Measurements from ENCODE around the gene LAMA5.

Gene LAMA5

DNA sequence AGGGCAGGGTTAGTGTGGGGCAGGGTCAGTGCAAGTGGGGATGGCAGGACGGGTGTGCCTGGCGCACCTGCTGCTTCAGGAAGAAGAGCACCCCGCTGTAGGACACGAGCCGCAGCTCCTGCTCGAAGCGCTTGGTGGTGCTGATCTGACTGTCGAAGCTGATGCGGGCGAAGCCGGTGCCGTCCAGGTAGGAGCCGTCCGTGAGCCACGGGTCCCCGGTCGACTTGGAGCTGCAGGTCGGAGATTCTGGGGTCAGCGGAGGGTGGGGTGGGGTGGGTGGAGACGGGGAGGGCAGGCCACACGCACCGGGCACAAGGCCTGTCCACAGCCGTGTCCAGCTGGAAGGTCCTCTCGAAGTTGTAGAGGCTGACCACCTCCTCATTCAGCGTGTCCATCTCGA lies 54.1 kb downstream of the LAMA5 start:
- no peak for DNase-seq

DNA sequence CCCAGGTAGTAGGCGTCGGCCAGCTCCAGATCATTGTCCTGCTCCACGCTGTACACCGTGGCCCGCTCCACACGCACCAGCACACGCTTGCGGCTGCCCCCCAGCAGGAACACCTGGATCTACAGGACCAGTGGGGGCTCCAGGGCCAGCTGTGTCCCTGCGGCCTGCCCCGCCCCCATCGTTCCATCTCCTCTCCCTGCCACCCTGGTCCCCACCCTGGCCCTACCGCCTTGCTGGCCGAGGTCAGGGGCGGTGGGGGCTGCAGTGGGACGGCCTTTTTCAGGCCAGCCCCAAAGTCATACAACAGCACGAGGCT lies 54.5 kb downstream of the LAMA5 start:
- no peak for DNase-seq

DNA sequence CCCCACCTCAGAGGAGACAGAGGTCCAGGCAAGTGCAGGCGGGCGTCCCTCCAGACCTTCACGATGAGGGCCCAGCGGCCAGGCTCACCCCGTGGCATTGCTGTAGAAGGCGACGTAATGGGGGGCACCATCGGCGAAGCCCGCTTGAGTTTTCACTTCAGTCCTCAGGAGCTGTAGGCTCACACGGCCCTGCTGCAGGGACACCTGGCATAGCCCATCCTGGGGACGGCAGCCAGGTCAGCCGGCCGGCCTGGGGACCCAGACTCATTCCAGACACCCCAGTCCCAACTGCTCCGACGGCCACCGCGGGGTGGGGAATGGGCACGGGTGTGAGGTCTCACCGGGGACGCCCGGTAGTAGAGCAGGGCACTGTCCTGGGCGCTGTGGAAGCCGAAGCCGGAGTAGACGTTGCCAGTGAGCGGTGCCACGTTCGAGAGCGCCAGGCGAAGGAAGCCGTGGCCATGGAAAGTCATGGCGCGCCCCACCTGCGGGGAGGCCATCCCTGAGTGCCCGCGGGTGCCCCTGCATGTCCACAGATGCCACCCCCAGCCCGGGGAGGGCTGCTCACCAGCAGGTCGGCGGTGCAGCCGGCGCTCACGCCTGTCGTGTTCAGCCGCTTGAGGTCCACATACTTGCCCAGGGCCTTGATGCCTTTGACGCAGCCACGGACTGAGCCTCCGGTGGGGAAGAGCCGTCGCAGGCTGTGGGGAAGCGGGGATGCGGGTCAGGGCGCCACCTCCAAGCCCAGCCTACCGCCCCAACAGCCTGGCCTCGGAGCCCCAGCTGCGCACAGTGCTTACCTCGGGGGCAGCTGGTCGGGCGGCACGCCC lies 55.1 kb downstream of the LAMA5 start:
- DNase-seq = no peak

GRCh38 chr20:62311150-62311549 lies 56.0 kb downstream of the LAMA5 start:
- DNase-seq = no peak

DNA sequence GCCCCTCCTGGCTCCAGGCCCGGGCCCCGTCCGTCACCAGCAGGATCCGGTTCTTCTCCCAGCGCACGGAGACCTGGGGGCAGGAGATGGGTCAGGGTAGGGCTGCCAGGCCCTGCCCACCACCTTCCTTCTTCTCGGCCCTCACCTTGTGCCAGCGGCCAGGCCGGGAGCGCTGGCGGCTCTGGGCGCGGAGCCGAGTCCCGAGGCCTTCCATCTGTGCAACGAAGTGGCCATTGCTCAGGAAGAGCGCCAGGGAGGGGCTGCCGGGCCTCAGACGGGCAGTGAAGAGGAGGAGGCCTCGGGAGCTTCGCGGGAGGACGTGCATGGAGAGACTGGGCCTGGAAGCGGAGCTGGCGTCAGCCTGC lies 56.4 kb downstream of the LAMA5 start:
- no peak for DNase-seq

DNA sequence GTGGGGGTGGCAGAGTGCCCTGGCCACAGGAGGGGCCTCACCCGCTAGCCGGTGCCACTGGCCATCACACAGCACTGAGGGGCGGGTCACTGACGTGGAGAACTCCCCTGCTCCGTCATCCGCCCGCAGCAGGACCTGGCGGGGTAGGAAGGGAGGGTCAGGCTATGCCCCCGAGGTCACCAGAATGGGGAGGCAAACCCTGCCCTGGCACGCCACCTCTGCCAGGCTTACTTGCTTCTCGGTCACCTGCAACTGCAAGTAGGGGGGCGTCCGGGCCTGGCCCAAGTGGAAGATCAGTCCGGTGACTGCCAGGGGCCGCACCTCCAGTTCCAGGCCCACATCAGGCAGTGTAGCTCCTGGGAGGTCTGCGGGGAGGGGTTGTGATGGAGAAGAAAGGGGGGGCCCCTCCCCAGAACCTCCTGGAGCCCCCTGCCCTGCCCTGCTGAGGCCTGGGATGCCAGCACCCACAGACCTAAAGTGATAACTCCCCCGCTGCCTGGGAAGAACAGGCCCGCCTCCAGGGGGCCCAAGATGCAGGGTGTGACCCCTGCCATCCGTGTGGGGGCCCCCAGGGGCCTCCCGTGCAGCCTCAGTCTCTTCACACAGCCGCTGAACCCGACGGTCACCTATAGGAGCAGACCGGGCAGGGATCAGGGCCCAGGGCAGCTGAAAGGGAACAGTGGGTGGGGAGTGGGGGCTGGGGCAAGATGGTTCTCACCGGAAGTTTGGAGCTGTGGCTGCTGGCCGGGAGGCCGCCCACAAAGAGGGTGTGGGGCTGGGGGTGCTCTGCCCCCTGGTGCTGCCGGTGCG lies 57.0 kb downstream of the LAMA5 start:
- DNase-seq = no peak

- DNase-seq = no peak
Observed at GRCh38 chr20:62309198-62309944, 57.7 kb downstream of the LAMA5 start.

GRCh38 chr20:62308102-62308822 lies 58.9 kb downstream of the LAMA5 start:
- DNase-seq = no peak

DNA sequence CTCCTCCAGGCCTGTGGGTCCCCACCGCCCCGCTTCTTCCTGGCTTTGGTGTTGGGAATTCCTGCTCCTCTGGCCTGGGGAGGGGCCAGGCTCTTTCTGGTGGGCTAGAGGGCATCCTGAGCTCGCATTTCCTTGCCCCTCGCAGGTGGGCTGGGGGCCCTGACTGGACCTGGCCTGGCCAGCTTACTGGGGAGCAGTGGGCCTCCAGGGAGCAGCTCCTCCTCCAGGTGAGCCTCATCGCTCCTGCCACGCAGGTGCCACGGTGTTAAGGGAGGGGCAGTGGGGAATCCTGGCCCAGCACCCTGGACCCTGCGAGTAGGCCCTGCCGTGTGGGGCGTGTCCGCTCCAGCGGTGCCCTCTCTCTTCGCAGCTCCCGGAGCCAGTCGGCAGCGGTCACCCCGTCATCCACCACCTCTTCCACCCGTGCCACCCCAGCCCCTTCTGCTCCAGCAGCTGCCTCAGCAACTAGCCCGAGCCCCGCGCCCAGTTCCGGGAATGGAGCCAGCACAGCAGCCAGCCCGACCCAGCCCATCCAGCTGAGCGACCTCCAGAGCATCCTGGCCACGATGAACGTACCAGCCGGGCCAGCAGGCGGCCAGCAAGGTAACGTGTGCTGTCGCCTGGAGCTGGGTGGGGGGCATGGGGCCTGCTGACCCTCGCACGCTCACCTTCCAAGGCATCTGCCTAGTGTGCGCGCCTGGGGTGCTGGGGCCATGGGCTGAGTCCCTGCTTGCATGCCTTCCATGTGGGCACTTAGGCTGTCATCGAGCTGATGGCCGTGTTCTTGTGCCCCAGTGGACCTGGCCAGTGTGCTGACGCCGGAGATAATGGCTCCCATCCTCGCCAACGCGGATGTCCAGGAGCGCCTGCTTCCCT lies 59.6 kb downstream of the LAMA5 start:
- no peak for DNase-seq

GRCh38 chr20:62306414-62307187 lies 60.5 kb downstream of the LAMA5 start:
- DNase-seq = no peak

DNA sequence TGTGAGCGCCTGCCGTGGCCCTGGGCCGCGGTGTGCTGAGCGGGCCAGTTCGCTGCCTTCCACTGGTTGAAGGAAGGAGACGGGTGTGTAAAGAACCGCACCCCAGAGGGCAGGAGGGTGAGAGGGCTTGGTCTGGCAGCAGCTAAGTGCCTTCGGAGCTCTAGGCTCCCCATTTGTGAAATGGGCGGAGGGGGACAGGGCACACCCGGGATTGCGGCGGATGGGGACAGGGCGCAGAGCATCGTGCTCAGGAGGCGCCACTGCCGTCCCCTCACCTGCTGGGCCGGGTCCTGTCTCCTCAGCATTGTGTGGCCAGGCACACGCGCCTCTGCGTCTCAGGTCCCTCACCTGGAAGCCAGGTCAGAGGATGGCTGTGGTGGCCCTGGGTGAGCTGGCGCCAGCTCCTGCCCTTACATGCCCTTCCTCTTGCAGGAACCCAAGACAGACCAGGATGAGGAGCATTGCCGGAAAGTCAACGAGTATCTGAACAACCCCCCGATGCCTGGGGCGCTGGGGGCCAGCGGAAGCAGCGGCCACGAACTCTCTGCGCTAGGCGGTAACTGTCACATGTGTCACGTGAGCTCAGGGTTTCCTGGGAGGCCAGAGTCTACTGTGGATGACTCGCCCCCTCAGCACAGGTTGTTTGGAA lies 61.2 kb downstream of the LAMA5 start:
- DNase-seq = no peak

DNA sequence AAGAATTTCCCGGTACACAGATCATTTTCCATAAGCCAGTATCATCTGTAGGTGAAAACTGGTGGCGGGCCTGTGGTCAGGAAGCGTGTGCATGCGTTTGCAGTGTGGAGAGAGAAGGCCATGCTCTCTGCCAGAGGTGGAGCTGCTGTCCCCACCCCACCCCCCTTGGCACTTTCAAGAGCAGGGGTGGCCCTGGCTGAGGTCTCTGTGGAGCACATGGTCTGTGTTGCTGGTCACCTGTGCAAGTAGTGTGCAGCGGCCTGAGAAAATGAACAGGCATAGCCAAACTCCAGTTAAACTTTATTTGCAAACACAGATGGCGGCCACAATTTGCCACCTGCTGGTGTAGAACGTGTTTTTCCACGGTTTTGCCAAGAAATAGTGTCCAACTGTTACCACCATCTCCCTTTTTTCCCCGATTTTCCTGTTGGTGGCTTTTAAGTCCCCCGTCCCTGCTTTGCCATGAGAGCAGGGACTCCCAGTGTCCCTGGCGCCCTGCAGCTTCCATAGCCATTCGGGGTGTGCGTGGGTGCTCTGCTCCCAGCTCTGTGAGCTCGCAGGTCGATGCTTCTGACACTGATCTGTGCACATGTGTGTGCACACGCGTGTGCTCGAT lies 61.9 kb downstream of the LAMA5 start:
- DNase-seq = no peak

GRCh38 chr20:62304331-62305148 lies 62.6 kb downstream of the LAMA5 start:
- DNase-seq = no peak

DNA sequence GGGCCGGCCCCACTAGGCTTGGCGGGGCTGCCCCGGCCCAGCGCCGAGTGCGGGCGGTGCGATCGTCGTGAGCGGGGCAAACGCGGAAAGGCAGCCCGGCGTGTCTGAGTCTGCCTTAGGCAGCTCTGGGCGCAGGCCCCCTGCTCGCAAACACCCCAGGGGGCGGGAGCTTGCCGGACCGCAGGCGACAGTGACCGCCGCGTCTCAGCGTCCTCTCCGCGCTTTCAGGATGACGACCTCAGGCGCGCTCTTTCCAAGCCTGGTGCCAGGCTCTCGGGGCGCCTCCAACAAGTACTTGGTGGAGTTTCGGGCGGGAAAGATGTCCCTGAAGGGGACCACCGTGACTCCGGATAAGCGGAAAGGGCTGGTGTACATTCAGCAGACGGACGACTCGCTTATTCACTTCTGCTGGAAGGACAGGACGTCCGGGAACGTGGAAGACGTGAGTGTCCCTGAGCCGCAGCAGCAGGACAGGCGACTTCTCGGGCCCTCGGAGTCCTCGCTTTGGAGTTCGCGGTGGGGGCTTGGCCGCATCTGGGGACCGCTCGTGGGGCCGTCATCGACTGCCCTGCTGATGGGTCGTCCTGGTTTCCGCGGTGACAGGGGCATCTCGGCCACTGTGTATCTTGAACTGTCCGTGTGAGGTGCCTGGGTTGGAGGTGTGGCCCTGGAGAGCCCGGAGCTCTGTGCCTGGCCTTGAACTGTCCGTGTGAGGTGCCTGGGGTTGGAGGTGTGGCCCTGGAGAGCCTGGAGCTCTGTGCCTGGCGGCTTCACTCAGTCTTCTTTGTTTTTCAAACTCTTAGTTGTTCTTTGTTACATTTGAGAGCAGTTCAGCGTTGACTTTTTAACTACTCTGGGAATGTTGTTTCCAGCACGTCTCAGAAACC lies 63.5 kb downstream of the LAMA5 start:
- peak; percentile 60 for DNase-seq

DNA sequence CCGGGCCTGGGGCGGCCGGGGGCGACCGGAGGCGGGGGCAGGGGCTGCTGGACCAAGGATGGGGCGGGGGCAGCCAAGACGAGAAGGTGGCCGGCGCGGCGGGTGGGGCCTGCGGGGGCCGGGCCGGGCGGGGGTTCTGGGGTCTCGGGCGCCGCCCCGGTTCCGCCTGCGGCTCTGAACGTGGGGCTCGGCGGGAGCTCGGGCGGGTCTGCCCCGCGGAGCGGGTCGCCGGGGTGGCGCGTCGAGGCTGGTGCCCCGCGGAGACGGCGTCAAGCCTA lies 64.1 kb downstream of the LAMA5 start:
- no peak for DNase-seq

DNA sequence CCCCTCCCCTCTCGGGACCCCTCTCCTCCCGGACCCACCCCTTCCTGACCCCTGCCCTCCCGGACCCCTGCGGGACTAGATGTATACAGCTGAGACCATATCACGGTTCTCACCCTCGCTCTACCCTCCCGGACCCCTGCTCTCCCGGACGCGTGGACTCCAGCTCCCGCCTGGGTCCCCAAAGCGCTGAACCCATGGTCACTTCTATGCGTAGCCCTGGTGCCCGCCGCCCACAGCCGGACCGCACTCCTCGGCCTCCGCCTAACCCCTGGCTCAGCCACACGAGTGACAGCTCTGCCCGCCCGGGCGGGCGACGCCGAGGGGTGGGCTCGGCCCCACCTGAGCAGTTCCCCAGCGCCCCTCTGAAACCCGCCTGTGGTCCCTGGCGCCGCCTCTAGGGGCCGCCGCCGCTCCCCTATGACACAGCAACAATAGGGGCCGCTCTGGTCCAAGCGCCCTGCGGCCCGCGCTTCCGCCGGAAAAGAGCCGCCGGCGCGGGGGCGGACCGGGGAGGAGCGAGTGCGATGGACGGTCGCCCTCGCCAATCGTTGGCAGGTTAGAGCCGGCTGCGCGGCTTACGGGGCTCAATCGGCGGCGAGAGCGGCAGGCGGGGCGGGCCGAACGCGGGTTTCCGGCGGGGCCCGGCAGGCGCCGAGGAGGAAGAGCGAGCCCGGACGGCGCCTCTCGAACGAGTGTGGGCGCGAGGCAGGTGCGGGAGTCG lies 64.6 kb downstream of the LAMA5 start, which contains the start of gene ADRM1:
Gene ADRM1 (plus strand): TSS at position 657 of the 721 bp plus-strand sequence. CDS start 572 bp downstream, outside the sequence.
- peak; percentile 96 for DNase-seq

- DNase-seq = peak; percentile 95
Observed at GRCh38 chr20:62301773-62302340, 65.3 kb downstream of the LAMA5 start.
